GM23338 (cell line): ENCODE data around the gene ADGRG7. TPM values are rescaled to one million over a fixed set of nuclear protein-coding genes. Genes with fewer than 3 reads are reported as not detected.

Source experiments
- ATAC-seq: fragments of 200-7000 bp; cut with Tn5 transposase; 3 replicates; pipeline ENCODE4 v1.9.1; 2020
- DNase-seq: peaks from one replicate; pipeline ENCODE4 v3.0.0-alpha.2; 2015; ENCODE audit warnings: low spot score
- H2AFZ ChIP-seq: fragments of 200-600 bp; sonication (generic); 2 replicates; pipeline ENCODE4 v1.8.0; 2016; ENCODE audit warnings: antibody characterized with exemption, mild to moderate bottlenecking, moderate library complexity
- H3F3A ChIP-seq: fragments of 200-600 bp; sonication (generic); replicated peaks from 2 replicates; pipeline ENCODE4 v1.8.0; 2017; ENCODE audit warnings: antibody characterized with exemption, mixed run types, low read depth
- H3K27ac ChIP-seq: fragments of 200-600 bp; sonication (generic); 2 replicates; pipeline ENCODE4 v1.6.1; 2016; ENCODE audit warnings: low read depth
- H3K27me3 ChIP-seq: fragments of 200-600 bp; sonication (generic); 2 replicates; pipeline ENCODE4 v1.8.0; 2016; ENCODE audit warnings: mild to moderate bottlenecking, mixed run types, moderate library complexity; ENCODE audit not compliant: insufficient read depth
- H3K36me3 ChIP-seq: fragments of 200-600 bp; sonication (generic); 2 replicates; pipeline ENCODE4 v1.8.0; 2016; ENCODE audit warnings: mild to moderate bottlenecking; ENCODE audit not compliant: insufficient read depth
- H3K4me1 ChIP-seq: fragments of 200-600 bp; sonication (generic); 2 replicates; pipeline ENCODE4 v1.8.0; 2016; ENCODE audit warnings: mild to moderate bottlenecking, moderate library complexity; ENCODE audit not compliant: insufficient read depth
- H3K4me2 ChIP-seq: fragments of 200-600 bp; sonication (generic); 2 replicates; pipeline ENCODE4 v1.7.1; 2017; ENCODE audit warnings: mixed run types
- H3K4me3 ChIP-seq: fragments of 200-600 bp; sonication (generic); 2 replicates; pipeline ENCODE4 v1.6.1; 2016; ENCODE audit warnings: mixed run types
- H3K79me2 ChIP-seq: fragments of 200-600 bp; sonication (generic); replicated peaks from 2 replicates; pipeline ENCODE4 v1.8.0; 2017; ENCODE audit warnings: mild to moderate bottlenecking; ENCODE audit not compliant: insufficient read depth
- H3K9me2 ChIP-seq: fragments of 200-600 bp; sonication (generic); 2 replicates; pipeline ENCODE4 v1.8.0; 2017; ENCODE audit not compliant: insufficient read depth
- H4K20me1 ChIP-seq: fragments of 200-600 bp; sonication (generic); replicated peaks from 2 replicates; pipeline ENCODE4 v1.8.0; 2017; ENCODE audit warnings: mild to moderate bottlenecking; ENCODE audit not compliant: insufficient read depth
- H3K27ac Mint-ChIP-seq: 2 replicates; pipeline ENCODE4 v1.8.0; 2020; ENCODE audit warnings: inconsistent platforms, mild to moderate bottlenecking, moderate library complexity, mixed read lengths
- H3K27me3 Mint-ChIP-seq: 3 replicates; pipeline ENCODE4 v1.8.0; 2022; ENCODE audit warnings: low read depth, mild to moderate bottlenecking, moderate library complexity, mixed read lengths, inconsistent platforms; ENCODE audit not compliant: insufficient read depth, poor library complexity
- H3K36me3 Mint-ChIP-seq: 3 replicates; pipeline ENCODE4 v1.8.0; 2021; ENCODE audit warnings: low read depth, mild to moderate bottlenecking, inconsistent platforms, moderate library complexity, mixed read lengths
- H3K4me1 Mint-ChIP-seq: 3 replicates; pipeline ENCODE4 v1.8.0; 2020; ENCODE audit warnings: mild to moderate bottlenecking, inconsistent platforms, mixed read lengths
- H3K4me3 Mint-ChIP-seq: 3 replicates; pipeline ENCODE4 v1.8.0; 2021; ENCODE audit warnings: moderate library complexity, mild to moderate bottlenecking, inconsistent platforms, mixed read lengths
- H3K9me3 Mint-ChIP-seq: 3 replicates; pipeline ENCODE4 v1.8.0; 2020; ENCODE audit warnings: moderate library complexity, mild to moderate bottlenecking, inconsistent platforms, mixed read lengths
- ETS1 ChIP-seq: IDR thresholded peaks from 2 replicates; pipeline ENCODE4 v1.6.1; 2016; ENCODE audit warnings: antibody characterized with exemption
- EZH2 ChIP-seq: fragments of 200-600 bp; sonication (generic); IDR thresholded peaks from one replicate; pipeline ENCODE4 v1.8.0; 2017; ENCODE audit warnings: antibody characterized with exemption, mild to moderate bottlenecking, low read depth; ENCODE audit not compliant: unreplicated experiment
- JUNB ChIP-seq: IDR thresholded peaks from one replicate; pipeline ENCODE4 v1.6.1; 2016; ENCODE audit warnings: antibody characterized with exemption; ENCODE audit not compliant: unreplicated experiment
- REST ChIP-seq: IDR thresholded peaks from one replicate; pipeline ENCODE4 v1.6.1; 2018; ENCODE audit warnings: antibody characterized with exemption; ENCODE audit not compliant: unreplicated experiment
- STAT1 ChIP-seq: IDR thresholded peaks from one replicate; pipeline ENCODE4 v1.6.1; 2016; ENCODE audit warnings: antibody characterized with exemption; ENCODE audit not compliant: unreplicated experiment
- ZNF331 ChIP-seq: fragments of 250-450 bp; sonication (Bioruptor Pico); IDR thresholded peaks from 2 replicates; pipeline ENCODE4 v1.5.0; 2020; ENCODE audit warnings: low read depth, mild to moderate bottlenecking, moderate library complexity
- ZNF462 ChIP-seq: fragments of 250-450 bp; sonication (Bioruptor Pico); IDR thresholded peaks from 2 replicates; pipeline ENCODE4 v1.5.0; 2020; ENCODE audit warnings: mild to moderate bottlenecking, moderate library complexity
- polyA plus RNA-seq: library from polyadenylated mRNA; unstranded; fragments of >200 nt; fragmentation: Nextera tagmentation; extraction: Ambion mirVana; gene quantifications from 2 replicates; pipeline ENCODE4 v1.2.1, GENCODE V29; 2016
- total RNA-seq: library from RNA; depleted of rRNA; stranded (reverse); fragments of >200 nt; shearing (Covaris generic); gene quantifications from 2 replicates; pipeline ENCODE4 v1.2.3, GENCODE V29; 2014

Gene ADGRG7
- total and polyA plus RNA-seq, 2 experiments from 2014 or later: not detected

GRCh38 chr3:100693225-100693624, 83.8 kb downstream of the ADGRG7 start:
- Histone ChIP-seq H3K4me1 (no peaks in the 10 kb centered on the region), H2AFZ (no peak overlapping the region), H3K36me3 (no peaks in the 10 kb centered on the region), H3K4me3 (no peak overlapping the region), H3K27me3 (no peaks in the 10 kb centered on the region), H3F3A (no peaks in the 10 kb centered on the region), H3K27ac (no peak overlapping the region), H3K79me2 (no peaks in the 10 kb centered on the region), H3K9me2 (peaks cover 3% of the 10 kb centered on the region; the same call in 1 of the 2 replicates), H4K20me1 (no peaks in the 10 kb centered on the region), H3K4me2 (no peak overlapping the region)
- Mint-ChIP-seq H3K36me3 (no peaks in the 10 kb centered on the region; the same call in 2 of the 3 replicates), H3K4me3 (no peak overlapping the region), H3K4me1 (no peaks in the 10 kb centered on the region), H3K27ac (no peak overlapping the region), H3K9me3 (peaks cover 16% of the 10 kb centered on the region; the same call in 2 of the 3 replicates), H3K27me3 (peaks cover 3% of the 10 kb centered on the region)
- no peak for TF ChIP-seq JUNB
- TF ChIP-seq REST: no peak
- TF ChIP-seq STAT1: no peak
- TF ChIP-seq ZNF331 (CRISPR knock-in tag): no peak
- no peak for TF ChIP-seq ETS1
- no peak for TF ChIP-seq ZNF462 (CRISPR knock-in tag)
- TF ChIP-seq EZH2: no peak
- ATAC-seq (no peak), DNase-seq (no peak)
